Heart right ventricle (tissue), 12 donors: Measurements from ENCODE around the gene FFAR1. TPM values are rescaled to one million over a fixed set of nuclear protein-coding genes. Genes with fewer than 3 reads are reported as not detected.

Experiments used
- microRNA-seq, 2 donors: library from miRNA; unstranded; fragments of <30 nt; microRNA quantifications; one replicate each; pipeline ENCODE4 v1.2.0, GENCODE V29; 2021
- polyA plus RNA-seq, 2 donors: library from polyadenylated mRNA; stranded (reverse); fragments of 200-250 nt; gene quantifications; one replicate each; pipeline ENCODE4 v1.2.3, GENCODE V29; 2013
- total RNA-seq, 10 donors: library from RNA; stranded (reverse); fragmentation: NEBNext Ultra II Directional in 3 of 10; extraction: Animal tissue kit (Norgen Biotek cat#: 25700) in 3 of 10; gene quantifications; one replicate each; pipeline versions ENCODE4 v1.2.1 to v1.2.4, GENCODE V29; 2021 to 2023
- donor health status: ischemic (EF 13 %, LVEDD 7.1; RV severe dilation, severe dysfunction).
- donor health status: healthy with polysubstance abuse.
- donor health status: DM: no; HTN: yes; CAD: no.
- donor health status: DM: no; HTN: no; CAD: no.
- donor health status: ischemic (EF 25% LVEDD 6.9; RV normal size, moderate dysfunction).
- donor health status: ischemic (EF 25% LVEDD 5.7; RV mildly dilated, moderate dysfunction).
- donor health status: healthy.
- donor health status: nonischemic (EF 11% LVEDD 7.7; RV severe dilation, severe dysfunction).
- donor health status: DM: yes; HTN: yes; CAD: no.
- donor health status: PGD.
- donor health status: ischemic (EF 29% LVEDD 5.4; RV normal size, mild dysfunction).
- donor health status: nonischemic (EF 23%, LVEDD 6.1; RV moderate dilation, normal function).

The FFAR1 gene
- total and polyA plus RNA-seq, 12 donors: not detected

Small RNA genes within 50 kb of the gene (microRNA-seq; reads per million reads assigned to microRNA genes)
- 0 reads per million in 2 donors for gene MIR5196

Other genes starting within 250 kb of the FFAR1 start
- 1 to 10 TPM in 3 of 10 donors, under 1 TPM in 4, not detected in 3; 0.51 to 2.1 (median 0.74) TPM for gene FXYD3, start 232.1 kb upstream of the FFAR1 start, total RNA-seq
- gene FXYD3, start 232.1 kb upstream of the FFAR1 start, polyA plus RNA-seq: 1 to 10 TPM in 1 of 2 donors, under 1 TPM in 1; 0.78 to 2.7 TPM
- 10 to 100 TPM in 2 of 10 donors, 1 to 10 TPM in 8; 4.3 to 12.5 (median 7.5) TPM for gene LGI4, start 212.8 kb upstream of the FFAR1 start, total RNA-seq
- 10 to 100 TPM in 1 of 2 donors, 1 to 10 TPM in 1; 8.9 to 30.0 TPM for gene LGI4, start 212.8 kb upstream of the FFAR1 start, polyA plus RNA-seq
- gene FXYD1, start 209.1 kb upstream of the FFAR1 start, total RNA-seq: 100 to 1,000 TPM; 451 to 819 (median 578) TPM
- 100 to 1,000 TPM; 251 to 605 TPM for gene FXYD1, start 209.1 kb upstream of the FFAR1 start, polyA plus RNA-seq
- under 1 TPM in 3 of 10 donors, not detected in 7; 0.28 to 0.37 (median 0.30) TPM for gene FXYD7, start 204.6 kb upstream of the FFAR1 start, total RNA-seq
- gene FXYD7, start 204.6 kb upstream of the FFAR1 start, polyA plus RNA-seq: under 1 TPM in 1 of 2 donors, not detected in 1; 0.10 TPM
- 10 to 100 TPM; 13.9 to 36.6 (median 18.1) TPM for gene FXYD5, start 193.2 kb upstream of the FFAR1 start, total RNA-seq
- gene FXYD5, start 193.2 kb upstream of the FFAR1 start, polyA plus RNA-seq: 10 to 100 TPM; 48.3 to 67.4 TPM
- under 1 TPM in 1 of 10 donors, not detected in 9; 0.48 TPM for gene FAM187B, start 119.2 kb upstream of the FFAR1 start, total RNA-seq
- gene FAM187B, start 119.2 kb upstream of the FFAR1 start, polyA plus RNA-seq: not detected
- gene LSR, start 98.9 kb upstream of the FFAR1 start, total RNA-seq: 1 to 10 TPM; 3.2 to 8.7 (median 5.2) TPM
- gene LSR, start 98.9 kb upstream of the FFAR1 start, polyA plus RNA-seq: 10 to 100 TPM; 10.2 to 10.4 TPM
- gene USF2, start 78.9 kb upstream of the FFAR1 start, total RNA-seq: 100 to 1,000 TPM; 134 to 185 (median 151) TPM
- 100 to 1,000 TPM; 125 to 171 TPM for gene USF2, start 78.9 kb upstream of the FFAR1 start, polyA plus RNA-seq
- 1 to 10 TPM in 1 of 10 donors, under 1 TPM in 1, not detected in 8; 0.44 to 3.9 TPM for gene HAMP, start 65.4 kb upstream of the FFAR1 start, total RNA-seq
- 10 to 100 TPM in 1 of 2 donors, not detected in 1; 13.7 TPM for gene HAMP, start 65.4 kb upstream of the FFAR1 start, polyA plus RNA-seq
- under 1 TPM in 1 of 10 donors, not detected in 9; 0.39 TPM for gene MAG, start 55.7 kb upstream of the FFAR1 start, total RNA-seq
- under 1 TPM in 1 of 2 donors, not detected in 1; 0.04 TPM for gene MAG, start 55.7 kb upstream of the FFAR1 start, polyA plus RNA-seq
- 1 to 10 TPM in 1 of 10 donors, under 1 TPM in 7, not detected in 2; 0.22 to 1.6 (median 0.49) TPM for gene CD22, start 18.7 kb upstream of the FFAR1 start, total RNA-seq
- under 1 TPM; 0.07 to 0.12 TPM for gene CD22, start 18.7 kb upstream of the FFAR1 start, polyA plus RNA-seq
- gene FFAR3, start 10.6 kb downstream of the FFAR1 start, total RNA-seq: under 1 TPM in 2 of 10 donors, not detected in 8; 0.40 to 0.49 TPM
- under 1 TPM in 1 of 2 donors, not detected in 1; 0.09 TPM for gene FFAR3, start 10.6 kb downstream of the FFAR1 start, polyA plus RNA-seq
- not detected for gene GPR42, start 23.2 kb downstream of the FFAR1 start, total RNA-seq
- not detected for gene GPR42, start 23.2 kb downstream of the FFAR1 start, polyA plus RNA-seq
- gene FFAR2, start 100.4 kb downstream of the FFAR1 start, total RNA-seq: 1 to 10 TPM in 1 of 10 donors, under 1 TPM in 8, not detected in 1; 0.17 to 1.4 (median 0.54) TPM
- gene FFAR2, start 100.4 kb downstream of the FFAR1 start, polyA plus RNA-seq: under 1 TPM; 0.10 to 0.15 TPM
- gene KRTDAP, start 142.6 kb downstream of the FFAR1 start, total RNA-seq: not detected
- not detected for gene KRTDAP, start 142.6 kb downstream of the FFAR1 start, polyA plus RNA-seq
- 10 to 100 TPM in 3 of 10 donors, 1 to 10 TPM in 7; 2.0 to 15.7 (median 7.6) TPM for gene DMKN, start 165.7 kb downstream of the FFAR1 start, total RNA-seq
- 10 to 100 TPM in 1 of 2 donors, 1 to 10 TPM in 1; 7.8 to 32.2 TPM for gene DMKN, start 165.7 kb downstream of the FFAR1 start, polyA plus RNA-seq
- gene SBSN, start 180.4 kb downstream of the FFAR1 start, total RNA-seq: not detected
- gene SBSN, start 180.4 kb downstream of the FFAR1 start, polyA plus RNA-seq: under 1 TPM in 1 of 2 donors, not detected in 1; 0.20 TPM
- not detected for gene GAPDHS, start 185.6 kb downstream of the FFAR1 start, total RNA-seq
- gene GAPDHS, start 185.6 kb downstream of the FFAR1 start, polyA plus RNA-seq: not detected
- gene TMEM147, start 197.7 kb downstream of the FFAR1 start, total RNA-seq: 100 to 1,000 TPM in 3 of 10 donors, 10 to 100 TPM in 7; 62.8 to 103 (median 74.7) TPM
- gene TMEM147, start 197.7 kb downstream of the FFAR1 start, polyA plus RNA-seq: 100 to 1,000 TPM in 1 of 2 donors, 10 to 100 TPM in 1; 78.0 to 229 TPM
- gene ATP4A, start 215.8 kb downstream of the FFAR1 start, total RNA-seq: not detected
- gene ATP4A, start 215.8 kb downstream of the FFAR1 start, polyA plus RNA-seq: not detected
- gene PMIS2, start 238.3 kb downstream of the FFAR1 start, total RNA-seq: not detected
- not detected for gene PMIS2, start 238.3 kb downstream of the FFAR1 start, polyA plus RNA-seq